ENCODE measurements around the gene EPS15. TPM values are rescaled to one million over a fixed set of nuclear protein-coding genes. Genes with fewer than 3 reads are reported as not detected.

The EPS15 gene
- total RNA-seq, 1 donor from 2014 or later: 42.0 TPM

GRCh38 chr1:51514733-51515132 lies 4.3 kb downstream of the EPS15 start:
- no peak overlapping the region for H3K4me2 ChIP-seq
- peaks cover 28% of the 10 kb centered on the region for H4K20me1 ChIP-seq (ENCODE audit: low read depth)
- H2AFZ ChIP-seq (replicated peaks): no peak overlapping the region
- H3K9me3 ChIP-seq (ENCODE audit: low read depth): no peaks in the 10 kb centered on the region
- Mint-ChIP-seq H3K27ac (no peak overlapping the region), H3K27me3 (ENCODE audit: insufficient read depth, low read depth) (peaks cover 2% of the 10 kb centered on the region), H3K9me3 (no peaks in the 10 kb centered on the region), H3K36me3 (no peaks in the 10 kb centered on the region), H3K4me1 (peaks cover 13% of the 10 kb centered on the region), H3K4me3 (no peak overlapping the region)
- H3F3A ChIP-seq (ENCODE audit: low read depth): peaks cover 21% of the 10 kb centered on the region
- H3K79me2 ChIP-seq (ENCODE audit: low read depth): peaks cover 87% of the 10 kb centered on the region
- no peak overlapping the region for H3K27ac ChIP-seq
- H3K4me3 ChIP-seq: no peak overlapping the region
- H3K36me3 ChIP-seq: no peaks in the 10 kb centered on the region
- H3K4me1 ChIP-seq: peaks cover 11% of the 10 kb centered on the region
- no peak for TF ChIP-seq EZH2 (IDR thresholded peaks at IDR 0.05)
- DNase-seq (ENCODE audit: low spot score): no peak
- no peaks in the 10 kb centered on the region for H3K27me3 ChIP-seq
- H3K9ac ChIP-seq: no peak overlapping the region

- no peak overlapping the region for H3K4me2 ChIP-seq
- DNase-seq (ENCODE audit: low spot score): no peak
- Mint-ChIP-seq H3K9me3 (no peaks in the 10 kb centered on the region), H3K27ac (no peak overlapping the region), H3K4me1 (peaks cover 8% of the 10 kb centered on the region), H3K27me3 (ENCODE audit: insufficient read depth, low read depth) (no peaks in the 10 kb centered on the region), H3K36me3 (no peaks in the 10 kb centered on the region), H3K4me3 (no peak overlapping the region)
- peaks cover 9% of the 10 kb centered on the region for H3K4me1 ChIP-seq
- no peak for TF ChIP-seq EZH2phosphoT487 (IDR thresholded peaks at IDR 0.05)
- TF ChIP-seq EZH2 (IDR thresholded peaks at IDR 0.05): no peak
- TF ChIP-seq CTCF (IDR thresholded peaks at IDR 0.05): no peak
- H3K27me3 ChIP-seq: no peaks in the 10 kb centered on the region
- H3K4me3 ChIP-seq: no peak overlapping the region
- H2AFZ ChIP-seq (replicated peaks): no peak overlapping the region
- H3K79me2 ChIP-seq (ENCODE audit: low read depth): peaks cover 89% of the 10 kb centered on the region
- H3K9ac ChIP-seq: no peak overlapping the region
- H3F3A ChIP-seq (ENCODE audit: low read depth): peaks cover 6% of the 10 kb centered on the region
- no peaks in the 10 kb centered on the region for H3K36me3 ChIP-seq
- H4K20me1 ChIP-seq (ENCODE audit: low read depth): peaks cover 19% of the 10 kb centered on the region
- H3K27ac ChIP-seq: no peak overlapping the region
- H3K9me3 ChIP-seq (ENCODE audit: low read depth): no peaks in the 10 kb centered on the region
Observed at GRCh38 chr1:51512606-51513005, 6.5 kb downstream of the EPS15 start.

- Histone ChIP-seq H3K4me1 (peaks cover 4% of the 10 kb centered on the region), H3K79me2 (ENCODE audit: low read depth) (peaks cover 84% of the 10 kb centered on the region), H3K36me3 (no peaks in the 10 kb centered on the region), H4K20me1 (ENCODE audit: low read depth) (peaks cover 15% of the 10 kb centered on the region), H3K27me3 (no peaks in the 10 kb centered on the region), H3K9ac (no peak overlapping the region), H3K4me2 (no peak overlapping the region), H3K27ac (no peak overlapping the region), H3K9me3 (ENCODE audit: low read depth) (no peaks in the 10 kb centered on the region), H3F3A (ENCODE audit: low read depth) (peaks cover 2% of the 10 kb centered on the region), H3K4me3 (no peak overlapping the region), H2AFZ (replicated peaks) (no peak overlapping the region)
- TF ChIP-seq EZH2 (IDR thresholded peaks at IDR 0.05) (no peak), CTCF (IDR thresholded peaks at IDR 0.05) (no peak), EZH2phosphoT487 (IDR thresholded peaks at IDR 0.05) (no peak)
- Mint-ChIP-seq H3K27me3 (ENCODE audit: insufficient read depth, low read depth) (no peaks in the 10 kb centered on the region), H3K27ac (no peak overlapping the region), H3K4me1 (peaks cover 3% of the 10 kb centered on the region), H3K36me3 (no peaks in the 10 kb centered on the region), H3K4me3 (no peak overlapping the region), H3K9me3 (no peaks in the 10 kb centered on the region)
- no peak for DNase-seq (ENCODE audit: low spot score)
Observed at GRCh38 chr1:51512120-51512519, 6.9 kb downstream of the EPS15 start.

GRCh38 chr1:51509773-51510172 lies 9.3 kb downstream of the EPS15 start:
- Histone ChIP-seq H3K4me1 (no peaks in the 10 kb centered on the region), H3K27ac (no peak overlapping the region), H3K4me3 (no peak overlapping the region), H3K9ac (no peak overlapping the region), H3F3A (ENCODE audit: low read depth) (no peaks in the 10 kb centered on the region), H4K20me1 (ENCODE audit: low read depth) (peaks cover 11% of the 10 kb centered on the region), H3K9me3 (ENCODE audit: low read depth) (no peaks in the 10 kb centered on the region), H3K4me2 (no peak overlapping the region), H3K27me3 (no peaks in the 10 kb centered on the region), H2AFZ (replicated peaks) (no peak overlapping the region), H3K79me2 (ENCODE audit: low read depth) (peaks cover 71% of the 10 kb centered on the region), H3K36me3 (no peaks in the 10 kb centered on the region)
- no peak overlapping the region for H3K4me3 Mint-ChIP-seq
- H3K9me3 Mint-ChIP-seq: no peaks in the 10 kb centered on the region
- H3K36me3 Mint-ChIP-seq: peaks cover 5% of the 10 kb centered on the region
- H3K27me3 Mint-ChIP-seq (ENCODE audit: insufficient read depth, low read depth): no peaks in the 10 kb centered on the region
- no peaks in the 10 kb centered on the region for H3K4me1 Mint-ChIP-seq
- H3K27ac Mint-ChIP-seq: no peak overlapping the region
- DNase-seq (ENCODE audit: low spot score): no peak
- TF ChIP-seq EZH2 (IDR thresholded peaks at IDR 0.05) (no peak), EZH2phosphoT487 (IDR thresholded peaks at IDR 0.05) (no peak), CTCF (IDR thresholded peaks at IDR 0.05) (no peak)

Data from neural progenitor cell (in vitro differentiated cells).